Keratinocyte (primary cell): ENCODE measurements around the gene OVAAL.

Experiments used
- EZH2 ChIP-seq: IDR thresholded peaks from one replicate; pipeline ENCODE4 v1.6.1; 2012; ENCODE audit warnings: inconsistent platforms, mild to moderate bottlenecking, low read length, moderate library complexity
- TF ChIP-seq, protein P1 (sequence below), 3 experiments: IDR thresholded peaks in 1 of 3; conservative IDR thresholded peaks in 1 of 3; optimal IDR thresholded peaks in 1 of 3; 2 replicates in 2 of 3; 3 replicates in 1 of 3; pipeline versions ENCODE3 to v1.5.1; 2011; ENCODE audit warnings: low read length in 3 of 3, mild to moderate bottlenecking in 3 of 3, moderate library complexity in 2 of 3, control low read depth in 1 of 3, inconsistent platforms in 1 of 3; ENCODE audit not compliant: insufficient read depth in 2 of 3; ENCODE audit errors: extremely low read depth in 1 of 3

DNA sequence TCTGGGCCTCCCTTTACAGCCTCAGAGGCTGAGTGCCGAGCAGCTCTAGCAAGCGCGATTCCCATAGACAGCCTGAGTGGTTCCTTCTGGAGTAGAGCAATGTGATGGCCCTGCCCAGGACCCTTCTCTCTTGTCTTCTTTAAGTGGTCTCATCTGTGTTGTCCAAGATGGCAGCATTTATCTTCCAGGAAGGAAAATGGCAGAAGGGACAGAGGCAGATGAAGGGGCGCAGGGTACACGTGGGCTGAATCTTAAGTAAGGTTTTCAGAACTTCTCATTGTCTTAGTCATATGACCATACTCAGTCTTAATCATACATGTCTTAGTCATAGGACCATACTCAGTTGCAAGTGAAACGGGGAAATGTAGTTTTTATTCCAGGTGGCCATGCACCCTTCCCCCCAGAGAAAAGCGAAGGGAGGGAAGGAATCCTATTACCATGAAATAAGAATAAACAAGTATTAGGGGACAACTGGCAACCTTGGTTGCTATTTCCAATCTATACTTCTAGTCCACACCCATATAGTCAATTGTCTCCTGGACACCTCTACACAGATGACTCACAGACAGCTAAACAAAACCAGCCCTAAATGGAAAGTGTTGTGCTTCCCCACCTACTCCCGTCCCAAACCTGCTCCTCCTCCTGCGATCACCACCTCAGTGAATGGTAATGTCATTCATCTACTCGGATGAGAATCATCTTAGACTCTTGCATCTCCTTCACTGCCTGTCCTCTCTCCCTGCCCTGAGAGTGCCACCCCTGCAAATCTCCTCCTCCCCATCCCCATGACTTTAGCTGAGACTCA is 13.3 kb downstream of the OVAAL start:
- TF ChIP-seq, protein P1, sequence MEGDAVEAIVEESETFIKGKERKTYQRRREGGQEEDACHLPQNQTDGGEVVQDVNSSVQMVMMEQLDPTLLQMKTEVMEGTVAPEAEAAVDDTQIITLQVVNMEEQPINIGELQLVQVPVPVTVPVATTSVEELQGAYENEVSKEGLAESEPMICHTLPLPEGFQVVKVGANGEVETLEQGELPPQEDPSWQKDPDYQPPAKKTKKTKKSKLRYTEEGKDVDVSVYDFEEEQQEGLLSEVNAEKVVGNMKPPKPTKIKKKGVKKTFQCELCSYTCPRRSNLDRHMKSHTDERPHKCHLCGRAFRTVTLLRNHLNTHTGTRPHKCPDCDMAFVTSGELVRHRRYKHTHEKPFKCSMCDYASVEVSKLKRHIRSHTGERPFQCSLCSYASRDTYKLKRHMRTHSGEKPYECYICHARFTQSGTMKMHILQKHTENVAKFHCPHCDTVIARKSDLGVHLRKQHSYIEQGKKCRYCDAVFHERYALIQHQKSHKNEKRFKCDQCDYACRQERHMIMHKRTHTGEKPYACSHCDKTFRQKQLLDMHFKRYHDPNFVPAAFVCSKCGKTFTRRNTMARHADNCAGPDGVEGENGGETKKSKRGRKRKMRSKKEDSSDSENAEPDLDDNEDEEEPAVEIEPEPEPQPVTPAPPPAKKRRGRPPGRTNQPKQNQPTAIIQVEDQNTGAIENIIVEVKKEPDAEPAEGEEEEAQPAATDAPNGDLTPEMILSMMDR (optimal IDR thresholded peaks at IDR 0.05 in 1 of 3, IDR thresholded peaks at IDR 0.05 in 1 of 3, conservative IDR thresholded peaks at IDR 0.05 in 1 of 3; ENCODE audit: extremely low read depth in 1 of 3, insufficient read depth in 2 of 3, low read length in 3 of 3): no peak
- no peak for TF ChIP-seq EZH2
